ENCODE measurements around the gene RSRC1.

- no peak for TF ChIP-seq CTCF (IDR thresholded peaks at IDR 0.05; ENCODE audit: low read depth, low read length, poor library complexity, severe bottlenecking)
- no peak for TF ChIP-seq EZH2phosphoT487 (IDR thresholded peaks at IDR 0.05; ENCODE audit: borderline replicate concordance, low read length)
These were observed 103.6 kb downstream of the RSRC1 start for GRCh38 chr3:158213461-158213860.

Data from DOHH2 (cell line).